HepG2 (cell line): ENCODE measurements around the gene CDK3. TPM values are rescaled to one million over a fixed set of nuclear protein-coding genes. Genes with fewer than 3 reads are reported as not detected.

Experiments
- ATAC-seq: fragments of 200-7000 bp; cut with Tn5 transposase; 3 replicates; pipeline ENCODE4 v1.9.1; 2020; ENCODE audit warnings: mild to moderate bottlenecking, moderate library complexity
- BruUV-seq: library from RNA; stranded (reverse); fragments of 400-500 nt; replicated peaks from 2 replicates; lab custom pipeline; 2021; lab: Mats Ljungman, UMichigan
- CTCF ChIA-PET: fragments of 300-600 bp; formaldehyde crosslinking; extraction: SDS; loops from one replicate; lab custom pipeline; 2021; ENCODE audit warnings: low total read pairs, inconsistent platforms, low intra/inter-chr PET ratio; lab: Yijun Ruan, JAX
- POLR2A ChIA-PET: fragments of 350-600 bp; sonication (Branson Sonifier 250); formaldehyde crosslinking; loops from one replicate; lab custom pipeline; 2020; ENCODE audit warnings: antibody characterized with exemption, inconsistent platforms; lab: Yijun Ruan, JAX
- DNase-seq: peaks from one replicate; pipeline ENCODE4 v3.0.0-alpha.2; 2015; ENCODE audit warnings: low spot score
- FAIRE-seq: peaks from 3 replicates; lab custom pipeline; 2011; peaks lifted over from hg19 to GRCh38; lab: Jason Lieb, UNC
- H2AFZ ChIP-seq: one replicate; pipeline ENCODE4 v1.6.1; 2011; ENCODE audit warnings: low read length, inconsistent platforms
- H3K27ac ChIP-seq: fragments of 300-600 bp; 3 replicates; pipeline ENCODE4 v1.8.0; 2011; ENCODE audit warnings: mixed run types, mild to moderate bottlenecking, mixed read lengths, low read length, inconsistent platforms; ENCODE audit not compliant: insufficient read depth; ENCODE audit errors: extremely low read length
- H3K27me3 ChIP-seq, 2 experiments: fragments of 200-600 bp in 1 of 2; 2 replicates in 1 of 2; 3 replicates in 1 of 2; pipeline versions ENCODE4 v1.6.0 to v1.8.0; 2011; ENCODE audit warnings: low read length in 2 of 2, mild to moderate bottlenecking in 2 of 2, moderate library complexity in 2 of 2, inconsistent platforms in 1 of 2; ENCODE audit not compliant: insufficient read depth in 2 of 2, control insufficient read depth in 1 of 2
- H3K36me3 ChIP-seq, 2 experiments: fragments of 200-600 bp in 1 of 2; replicated peaks in 1 of 2; 2 replicates in 1 of 2; 3 replicates in 1 of 2; pipeline versions ENCODE4 v1.5.1 to v1.8.0; 2011; ENCODE audit warnings: low read length in 2 of 2, inconsistent platforms in 1 of 2; ENCODE audit not compliant: insufficient read depth in 2 of 2, control insufficient read depth in 1 of 2
- H3K4me1 ChIP-seq: 2 replicates; pipeline ENCODE4 v1.5.1; 2012; ENCODE audit warnings: low read length, inconsistent platforms; ENCODE audit not compliant: insufficient read depth
- H3K4me2 ChIP-seq: 2 replicates; pipeline ENCODE4 v1.6.0; 2011; ENCODE audit warnings: low read depth, low read length, inconsistent platforms
- H3K4me3 ChIP-seq, 3 experiments: fragments of 200-600 bp in 1 of 3; sonication (generic), shearing (Covaris generic) in 1 of 3; replicated peaks in 1 of 3; 2 replicates each; pipeline ENCODE4 v1.5.1; 2011 to 2016; ENCODE audit warnings: low read length in 3 of 3, inconsistent platforms in 2 of 3, low read depth in 2 of 3, mild to moderate bottlenecking in 2 of 3, control low read depth in 1 of 3, mixed read lengths in 1 of 3; ENCODE audit not compliant: insufficient read depth in 1 of 3
- H3K79me2 ChIP-seq: one replicate; pipeline ENCODE4 v1.6.1; 2011; ENCODE audit warnings: low read length, inconsistent platforms; ENCODE audit not compliant: insufficient read depth
- H3K9ac ChIP-seq: 2 replicates; pipeline ENCODE4 v1.6.0; 2011; ENCODE audit warnings: mild to moderate bottlenecking, low read depth, low read length, inconsistent platforms; ENCODE audit not compliant: insufficient read depth
- H3K9me3 ChIP-seq: 2 replicates; pipeline ENCODE4 v1.5.1; 2012; ENCODE audit warnings: mild to moderate bottlenecking, low read length
- H4K20me1 ChIP-seq: 2 replicates; pipeline ENCODE4 v1.6.0; 2011; ENCODE audit warnings: inconsistent platforms, mild to moderate bottlenecking, low read length, moderate library complexity; ENCODE audit not compliant: insufficient read depth
- CCAR2 ChIP-seq: fragments of 200-400 bp; formaldehyde crosslinking; optimal IDR thresholded peaks from 2 replicates; pipeline ENCODE3; 2018; ENCODE audit warnings: low read depth, mild to moderate bottlenecking, low read length, moderate library complexity
- GLI4 ChIP-seq: sonication (generic); formaldehyde crosslinking; IDR thresholded peaks from 2 replicates; pipeline ENCODE4 v1.5.1; 2020; ENCODE audit warnings: missing genetic modification reagents, mild to moderate bottlenecking, moderate library complexity, borderline replicate concordance
- GZF1 ChIP-seq: sonication (generic); formaldehyde crosslinking; IDR thresholded peaks from 2 replicates; pipeline ENCODE4 v1.5.1; 2020; ENCODE audit warnings: mild to moderate bottlenecking, missing genetic modification reagents
- HHEX ChIP-seq: IDR thresholded peaks from 2 replicates; pipeline ENCODE4 v1.6.1; 2016; ENCODE audit warnings: control low read depth
- HOXD1 ChIP-seq: sonication (generic); formaldehyde crosslinking; IDR thresholded peaks from 2 replicates; pipeline ENCODE4 v1.5.0; 2020; ENCODE audit warnings: missing genetic modification reagents
- NR3C1 ChIP-seq: sonication (generic); formaldehyde crosslinking; IDR thresholded peaks from 2 replicates; pipeline ENCODE4 v1.4.0; 2020; ENCODE audit warnings: missing genetic modification reagents
- SRY ChIP-seq: sonication (generic); formaldehyde crosslinking; IDR thresholded peaks from 2 replicates; pipeline ENCODE4 v1.8.0; 2022; ENCODE audit warnings: mild to moderate bottlenecking, missing genetic modification reagents
- YY1 ChIP-seq: IDR thresholded peaks from 2 replicates; pipeline ENCODE4 v1.6.1; 2011; ENCODE audit warnings: low read length, low read depth, moderate library complexity, mild to moderate bottlenecking; ENCODE audit not compliant: insufficient read depth, insufficient replicate concordance
- ZBTB7B ChIP-seq: sonication (generic); formaldehyde crosslinking; IDR thresholded peaks from 2 replicates; pipeline ENCODE4 v1.4.0; 2020; ENCODE audit warnings: missing genetic modification reagents
- ZFX ChIP-seq: sonication (generic); formaldehyde crosslinking; IDR thresholded peaks from 2 replicates; pipeline ENCODE4 v1.4.0; 2020; ENCODE audit warnings: mild to moderate bottlenecking, low read depth, missing genetic modification reagents, moderate library complexity
- ZNF235 ChIP-seq: sonication (generic); formaldehyde crosslinking; IDR thresholded peaks from 2 replicates; pipeline ENCODE4 v1.8.1; 2023; ENCODE audit warnings: mild to moderate bottlenecking, missing genetic modification reagents, borderline replicate concordance
- ZNF451 ChIP-seq: sonication (generic); formaldehyde crosslinking; IDR thresholded peaks from 2 replicates; pipeline ENCODE4 v1.5.0; 2020; ENCODE audit warnings: mild to moderate bottlenecking, missing genetic modification reagents
- ZNF598 ChIP-seq: sonication (generic); formaldehyde crosslinking; IDR thresholded peaks from 2 replicates; pipeline ENCODE4 v1.5.1; 2020; ENCODE audit warnings: mild to moderate bottlenecking, missing genetic modification reagents, borderline replicate concordance
- WGBS: methylation state at CpG from one replicate; pipeline ENCODE4 v1.1.6; 2017; ENCODE audit warnings: low lambda C conversion rate; 5-methylcytosine and 5-hydroxymethylcytosine counted together
- in situ Hi-C: cut with HindIII; loops from 2 replicates; pipeline ENCODE4 v1.10.0; 2017; ENCODE audit warnings: low pct_unique_long_range_greater_than_20kb; ENCODE audit not compliant: extremely low pct_ligation_motif_present
- intact Hi-C: fragments of 100-400 bp; cut with micrococcal nuclease; formaldehyde crosslinking; loops from one replicate; pipeline ENCODE4 v1.10.0; 2022; ENCODE audit not compliant: unreplicated experiment
- polyA plus RNA-seq, 8 experiments: library from polyadenylated mRNA; depleted of rRNA in 3 of 8; stranded (reverse) in 7 of 8; unstranded in 1 of 8; fragments of >200 nt; fragmentation: Illumina TruSeq in 4 of 8; extraction: Trizol in 4 of 8; gene quantifications; 2 replicates each; pipeline versions ENCODE4 v1.2.1 to v1.2.3, GENCODE V29; 2011 to 2016; ENCODE audit warnings: low read depth in 4 of 8, missing spikeins in 1 of 8, mixed read lengths in 1 of 8; ENCODE audit not compliant: insufficient read depth in 1 of 8
- total RNA-seq, 5 experiments: library from RNA; depleted of rRNA; stranded (reverse); fragments of >200 nt; fragmentation: Illumina TruSeq; extraction: Trizol; gene quantifications; 2 replicates each; pipeline ENCODE4 v1.2.3, GENCODE V29; 2016; ENCODE audit warnings: low read depth in 1 of 5
- TF ChIP-seq, protein P1 (sequence below): sonication (generic); formaldehyde crosslinking; IDR thresholded peaks from 2 replicates; pipeline ENCODE4 v1.5.0; 2020; ENCODE audit warnings: mild to moderate bottlenecking, missing genetic modification reagents, moderate library complexity
- TF ChIP-seq, protein P2 (sequence below): sonication (generic); formaldehyde crosslinking; IDR thresholded peaks from 2 replicates; pipeline ENCODE4 v1.5.1; 2020; ENCODE audit warnings: mild to moderate bottlenecking, moderate library complexity, missing genetic modification reagents

The CDK3 gene
- total and polyA plus RNA-seq, 2 of the 13 experiments (the other 11 are each of a cell fraction or from before 2014, with no cell fraction given), result 5.8 to 11.4 TPM

DNA sequence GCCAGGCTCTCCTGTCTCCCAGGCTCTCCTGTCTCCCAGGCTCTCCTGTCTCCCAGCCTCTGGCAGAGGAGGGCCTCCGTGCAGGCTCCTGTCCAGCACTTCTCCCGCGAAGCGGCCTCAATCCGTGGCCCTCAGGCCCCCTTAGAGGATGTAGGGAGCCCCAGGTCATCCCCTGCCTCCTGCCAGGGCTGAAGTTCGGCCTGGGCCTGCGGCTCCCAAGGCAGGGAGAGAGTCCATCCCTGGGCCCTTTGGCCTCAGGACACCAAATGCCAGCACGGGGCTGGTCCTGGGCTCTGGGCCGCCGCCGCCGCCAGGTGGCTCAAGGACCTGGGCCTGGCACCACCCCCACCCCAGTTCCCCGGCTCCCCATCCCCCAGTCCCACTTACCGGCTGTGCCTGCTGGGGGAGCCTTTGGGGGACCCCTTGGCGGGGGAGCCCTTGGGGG, 26.1 kb downstream of the CDK3 start:
- H3K9ac ChIP-seq, result peak overlapping the region; percentile 61
- ChIA-PET CTCF (no interaction called here), POLR2A (interaction anchor here (0.7 to 1.9 kb wide), 5 partner anchors 12 to 247 kb away, joined by 3 to 5 read pairs (median 3); partner anchors contain the start of genes EXOC7 and SRP68)
- in situ Hi-C loops, result no loop called here
- no TSS peak for BruUV-seq
- H3K4me1 ChIP-seq, result peaks cover 52% of the 10 kb centered on the region
- FAIRE-seq (no peak), ATAC-seq (peak; percentile 72), DNase-seq (no peak)
- peak overlapping the region; percentile 95 for H3K4me2 ChIP-seq
- no peaks in the 10 kb centered on the region; a peak in 1 of 5 replicates for H3K27me3 ChIP-seq
- H3K9me3 ChIP-seq, result no peaks in the 10 kb centered on the region
- no peaks in the 10 kb centered on the region for H3K79me2 ChIP-seq
- peaks cover 1 to 9% of the 10 kb centered on the region in 2 experiments; a peak in 3 of 5 replicates for H3K36me3 ChIP-seq
- H3K27ac ChIP-seq, result peak overlapping the region; percentile 69
- H2AFZ ChIP-seq, result peak overlapping the region; percentile 33
- intact Hi-C loops, result no loop called here
- 5% methylated on average over 3 of the region's 15 CpGs for WGBS
- peak overlapping the region; percentile 65 to 83 (median 69) for H3K4me3 ChIP-seq
- H4K20me1 ChIP-seq, result no peaks in the 10 kb centered on the region
- no peak for TF ChIP-seq ZBTB7B (CRISPR knock-in tag)
- TF ChIP-seq GZF1 (CRISPR knock-in tag), result no peak
- TF ChIP-seq NR3C1, result no peak
- TF ChIP-seq GLI4 (CRISPR knock-in tag), result peak; percentile 68; the same call in 1 of the 2 replicates
- peak; percentile 1; the same call in 1 of the 2 replicates for TF ChIP-seq HOXD1 (CRISPR knock-in tag)
- TF ChIP-seq, protein P1, sequence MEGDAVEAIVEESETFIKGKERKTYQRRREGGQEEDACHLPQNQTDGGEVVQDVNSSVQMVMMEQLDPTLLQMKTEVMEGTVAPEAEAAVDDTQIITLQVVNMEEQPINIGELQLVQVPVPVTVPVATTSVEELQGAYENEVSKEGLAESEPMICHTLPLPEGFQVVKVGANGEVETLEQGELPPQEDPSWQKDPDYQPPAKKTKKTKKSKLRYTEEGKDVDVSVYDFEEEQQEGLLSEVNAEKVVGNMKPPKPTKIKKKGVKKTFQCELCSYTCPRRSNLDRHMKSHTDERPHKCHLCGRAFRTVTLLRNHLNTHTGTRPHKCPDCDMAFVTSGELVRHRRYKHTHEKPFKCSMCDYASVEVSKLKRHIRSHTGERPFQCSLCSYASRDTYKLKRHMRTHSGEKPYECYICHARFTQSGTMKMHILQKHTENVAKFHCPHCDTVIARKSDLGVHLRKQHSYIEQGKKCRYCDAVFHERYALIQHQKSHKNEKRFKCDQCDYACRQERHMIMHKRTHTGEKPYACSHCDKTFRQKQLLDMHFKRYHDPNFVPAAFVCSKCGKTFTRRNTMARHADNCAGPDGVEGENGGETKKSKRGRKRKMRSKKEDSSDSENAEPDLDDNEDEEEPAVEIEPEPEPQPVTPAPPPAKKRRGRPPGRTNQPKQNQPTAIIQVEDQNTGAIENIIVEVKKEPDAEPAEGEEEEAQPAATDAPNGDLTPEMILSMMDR (CRISPR knock-in tag), result peak; percentile 29
- 0 out of 2 replicates have a peak, but pooled peaks have one; percentile 6 for TF ChIP-seq ZNF451 (CRISPR knock-in tag)
- TF ChIP-seq HHEX (CRISPR knock-in tag), result no peak
- TF ChIP-seq, protein P2, sequence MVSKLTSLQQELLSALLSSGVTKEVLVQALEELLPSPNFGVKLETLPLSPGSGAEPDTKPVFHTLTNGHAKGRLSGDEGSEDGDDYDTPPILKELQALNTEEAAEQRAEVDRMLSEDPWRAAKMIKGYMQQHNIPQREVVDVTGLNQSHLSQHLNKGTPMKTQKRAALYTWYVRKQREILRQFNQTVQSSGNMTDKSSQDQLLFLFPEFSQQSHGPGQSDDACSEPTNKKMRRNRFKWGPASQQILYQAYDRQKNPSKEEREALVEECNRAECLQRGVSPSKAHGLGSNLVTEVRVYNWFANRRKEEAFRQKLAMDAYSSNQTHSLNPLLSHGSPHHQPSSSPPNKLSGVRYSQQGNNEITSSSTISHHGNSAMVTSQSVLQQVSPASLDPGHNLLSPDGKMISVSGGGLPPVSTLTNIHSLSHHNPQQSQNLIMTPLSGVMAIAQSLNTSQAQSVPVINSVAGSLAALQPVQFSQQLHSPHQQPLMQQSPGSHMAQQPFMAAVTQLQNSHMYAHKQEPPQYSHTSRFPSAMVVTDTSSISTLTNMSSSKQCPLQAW, result peak; percentile 34; the same call in 1 of the 2 replicates
- TF ChIP-seq YY1, result peak; percentile 36
- no peak for TF ChIP-seq CCAR2
- 0 out of 2 replicates have a peak, but pooled peaks have one; percentile 40 for TF ChIP-seq ZNF598
- TF ChIP-seq ZNF235 (CRISPR knock-in tag), result 0 out of 2 replicates have a peak, but pooled peaks have one; percentile 30
- TF ChIP-seq SRY (CRISPR knock-in tag), result peak; percentile 14; the same call in 1 of the 2 replicates
- TF ChIP-seq ZFX (CRISPR knock-in tag), result peak; percentile 64
